Cardiac fibroblast (primary cell): ENCODE results near the gene OGFOD3.

ENCODE experiments used
- DNase-seq, 2 donors: peaks; one replicate each; pipeline versions ENCODE4 v3.0.0 to v3.0.0-alpha.2; 2010; ENCODE audit warnings: low read depth in 2 of 2
- H3K4me3 ChIP-seq, 2 donors: replicated peaks in 1 of 2; 1 replicate in 1 of 2; 2 replicates in 1 of 2; pipeline ENCODE4 v1.5.1; 2011; ENCODE audit warnings: low read depth in 2 of 2, low read length in 2 of 2, mild to moderate bottlenecking in 2 of 2, moderate library complexity in 1 of 2
- TF ChIP-seq, protein P1 (sequence below): IDR thresholded peaks from one replicate; pipeline ENCODE4 v1.5.1; 2011; ENCODE audit warnings: low read depth, mild to moderate bottlenecking, low read length, inconsistent platforms

OGFOD3 gene

DNA sequence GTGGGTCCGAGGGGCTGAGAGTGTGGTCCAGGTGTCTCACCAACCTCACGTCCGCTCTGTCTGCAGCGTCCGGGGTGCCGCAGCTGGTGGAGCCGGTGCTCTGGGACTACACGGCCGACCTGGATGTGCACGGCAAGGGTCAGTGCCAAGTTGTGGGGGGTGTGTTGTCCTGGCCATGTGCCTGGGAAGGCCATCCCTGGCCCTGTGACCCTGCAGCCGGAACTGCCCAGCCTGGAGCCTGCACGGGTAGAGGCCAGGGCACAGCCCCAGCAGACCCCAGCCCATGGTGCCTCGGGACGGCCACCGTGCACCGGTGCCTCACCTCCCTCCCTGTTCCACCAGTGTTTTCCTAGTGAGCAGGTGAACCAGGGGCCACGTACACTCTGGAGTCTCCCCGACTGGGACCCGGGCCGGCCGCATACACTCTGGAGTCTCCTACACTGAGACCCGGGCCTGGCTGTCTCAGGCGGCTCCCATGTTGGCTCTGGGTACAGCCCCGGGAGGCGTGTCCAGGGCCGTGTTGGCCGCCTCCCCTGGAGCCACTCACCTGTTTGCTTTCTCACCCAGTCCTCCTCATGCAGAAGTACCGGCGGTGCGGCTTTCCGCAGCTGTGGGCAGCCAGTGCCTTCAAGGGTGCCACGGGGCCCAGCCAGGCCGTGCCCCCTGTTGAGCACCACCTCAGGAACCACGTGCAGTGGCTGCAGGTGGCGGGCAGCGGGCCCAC, 18.4 kb upstream of the OGFOD3 start:
- TF ChIP-seq, protein P1, sequence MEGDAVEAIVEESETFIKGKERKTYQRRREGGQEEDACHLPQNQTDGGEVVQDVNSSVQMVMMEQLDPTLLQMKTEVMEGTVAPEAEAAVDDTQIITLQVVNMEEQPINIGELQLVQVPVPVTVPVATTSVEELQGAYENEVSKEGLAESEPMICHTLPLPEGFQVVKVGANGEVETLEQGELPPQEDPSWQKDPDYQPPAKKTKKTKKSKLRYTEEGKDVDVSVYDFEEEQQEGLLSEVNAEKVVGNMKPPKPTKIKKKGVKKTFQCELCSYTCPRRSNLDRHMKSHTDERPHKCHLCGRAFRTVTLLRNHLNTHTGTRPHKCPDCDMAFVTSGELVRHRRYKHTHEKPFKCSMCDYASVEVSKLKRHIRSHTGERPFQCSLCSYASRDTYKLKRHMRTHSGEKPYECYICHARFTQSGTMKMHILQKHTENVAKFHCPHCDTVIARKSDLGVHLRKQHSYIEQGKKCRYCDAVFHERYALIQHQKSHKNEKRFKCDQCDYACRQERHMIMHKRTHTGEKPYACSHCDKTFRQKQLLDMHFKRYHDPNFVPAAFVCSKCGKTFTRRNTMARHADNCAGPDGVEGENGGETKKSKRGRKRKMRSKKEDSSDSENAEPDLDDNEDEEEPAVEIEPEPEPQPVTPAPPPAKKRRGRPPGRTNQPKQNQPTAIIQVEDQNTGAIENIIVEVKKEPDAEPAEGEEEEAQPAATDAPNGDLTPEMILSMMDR, result no peak
- DNase-seq, result no peak
- H3K4me3 ChIP-seq, result no peak overlapping the region

DNA sequence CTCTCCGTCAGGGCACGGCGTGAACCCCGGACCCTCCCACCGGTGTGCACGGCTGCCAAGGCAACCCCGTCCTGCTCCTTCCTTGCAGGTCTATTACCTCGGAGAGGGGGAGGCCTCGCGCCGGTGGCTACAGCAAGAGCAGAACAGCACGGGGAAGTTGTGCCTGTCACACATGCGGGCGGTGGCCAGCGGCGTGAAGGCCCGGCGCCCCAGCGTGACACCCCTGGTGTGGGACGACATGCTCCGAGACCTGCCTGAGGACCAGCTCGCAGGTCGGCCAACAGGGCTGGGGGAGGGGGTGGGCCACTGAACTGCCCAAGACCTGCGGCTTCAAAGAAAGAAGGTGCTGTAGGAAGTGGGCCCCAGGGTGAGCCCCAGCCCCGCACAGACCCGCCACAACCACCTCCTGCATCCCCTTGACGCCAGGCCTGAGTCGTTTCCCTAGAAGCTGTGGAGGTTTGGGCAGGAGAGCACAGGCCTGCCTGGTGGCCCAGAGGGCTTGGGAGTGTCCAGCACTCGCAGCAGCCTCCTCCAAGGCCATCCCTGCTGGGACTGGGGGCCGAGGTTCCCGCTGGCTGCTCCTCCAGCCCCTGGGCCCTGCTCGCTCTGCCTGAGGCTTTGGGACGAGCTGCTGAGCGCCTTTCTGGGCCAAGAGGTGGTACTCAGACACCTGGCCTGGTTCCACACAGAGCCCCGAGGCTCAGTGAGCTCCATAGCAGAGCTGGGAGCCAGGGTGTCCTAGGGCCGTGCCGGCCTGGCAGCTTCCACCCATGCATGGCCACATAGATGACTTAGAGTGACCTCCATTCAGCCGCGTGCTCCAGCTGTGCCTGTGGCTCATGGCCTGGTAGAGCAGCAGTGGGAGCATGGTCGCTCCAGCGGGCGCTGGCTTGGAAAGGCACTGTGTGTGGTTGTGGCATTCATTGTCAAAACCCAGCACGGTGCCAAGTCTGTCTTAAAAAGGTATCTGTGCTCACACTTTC, 17.5 kb upstream of the OGFOD3 start:
- no peak overlapping the region for H3K4me3 ChIP-seq
- TF ChIP-seq, protein P1, result no peak
- DNase-seq, result no peak

DNA sequence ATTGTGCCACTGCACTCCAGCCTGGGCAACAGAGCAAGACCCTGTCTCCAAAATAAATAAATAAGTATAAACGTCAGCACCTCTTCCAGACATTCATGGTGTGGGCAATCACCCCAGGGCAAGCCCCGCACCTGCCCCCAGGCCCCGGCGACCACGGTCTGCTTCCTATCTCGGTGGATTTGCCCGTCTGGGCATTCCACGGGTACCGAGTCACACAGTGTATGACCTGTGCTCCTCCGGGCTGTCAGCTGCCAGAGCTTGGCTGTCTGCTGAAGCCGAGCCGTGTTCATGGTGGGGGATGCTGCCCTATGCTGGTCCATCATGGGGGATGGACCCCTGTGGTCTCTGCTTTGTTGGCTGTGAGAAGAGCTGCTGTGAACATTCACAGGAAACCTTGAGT, 16.7 kb upstream of the OGFOD3 start:
- no peak overlapping the region for H3K4me3 ChIP-seq
- TF ChIP-seq, protein P1, result no peak
- DNase-seq, result no peak

DNA sequence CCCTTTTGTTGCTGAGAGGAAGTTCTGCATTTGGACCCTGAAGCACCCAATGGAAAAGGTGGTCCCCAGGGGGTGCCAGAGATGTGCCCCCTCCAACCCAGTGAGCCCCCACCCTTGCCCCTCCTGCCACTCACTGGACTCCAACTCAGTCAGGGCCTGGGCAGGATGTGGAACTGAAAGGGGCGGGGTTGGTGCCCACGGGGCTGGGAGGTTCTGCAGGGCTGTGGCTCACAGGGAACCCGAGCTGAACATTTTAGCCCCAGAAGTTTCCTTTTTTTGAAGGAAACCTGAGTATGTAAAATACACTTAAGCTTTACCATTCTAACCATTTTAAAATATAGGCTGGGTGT, 15.8 kb upstream of the OGFOD3 start:
- no peak for DNase-seq
- TF ChIP-seq, protein P1, result no peak
- H3K4me3 ChIP-seq, result no peak overlapping the region

DNA sequence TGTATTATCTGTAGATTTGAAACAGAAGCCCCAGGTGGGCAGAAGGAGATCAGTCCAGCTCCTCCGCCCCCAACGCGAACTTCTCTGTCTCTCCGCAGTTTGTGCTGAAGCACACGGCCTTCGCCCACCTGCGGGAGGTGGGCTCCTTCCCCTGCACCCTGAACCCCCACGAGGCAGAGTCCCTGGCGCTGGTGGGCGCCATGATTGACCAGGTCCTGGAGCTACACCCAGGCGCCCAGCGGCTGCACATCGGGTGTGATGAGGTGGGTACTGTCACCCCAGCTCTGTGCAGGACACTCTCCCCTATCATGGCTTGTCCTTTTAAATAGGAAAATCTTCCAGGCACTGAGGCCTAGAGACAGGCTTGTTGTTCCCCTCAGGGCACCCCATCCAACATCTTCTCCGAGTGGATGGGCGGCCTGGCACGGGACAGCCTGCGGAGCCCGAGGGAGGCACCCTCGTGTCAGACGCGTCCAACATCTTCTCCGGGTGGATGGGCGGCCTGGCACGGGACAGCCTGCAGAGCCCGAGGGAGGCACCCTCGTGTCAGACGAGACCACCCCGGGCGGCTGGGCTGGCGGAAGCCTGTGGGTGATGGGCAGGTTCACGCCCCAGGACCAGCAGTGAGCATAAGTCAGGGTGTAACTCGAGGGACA, 15.3 kb upstream of the OGFOD3 start:
- TF ChIP-seq, protein P1, result no peak
- H3K4me3 ChIP-seq, result no peak overlapping the region
- no peak for DNase-seq

DNA sequence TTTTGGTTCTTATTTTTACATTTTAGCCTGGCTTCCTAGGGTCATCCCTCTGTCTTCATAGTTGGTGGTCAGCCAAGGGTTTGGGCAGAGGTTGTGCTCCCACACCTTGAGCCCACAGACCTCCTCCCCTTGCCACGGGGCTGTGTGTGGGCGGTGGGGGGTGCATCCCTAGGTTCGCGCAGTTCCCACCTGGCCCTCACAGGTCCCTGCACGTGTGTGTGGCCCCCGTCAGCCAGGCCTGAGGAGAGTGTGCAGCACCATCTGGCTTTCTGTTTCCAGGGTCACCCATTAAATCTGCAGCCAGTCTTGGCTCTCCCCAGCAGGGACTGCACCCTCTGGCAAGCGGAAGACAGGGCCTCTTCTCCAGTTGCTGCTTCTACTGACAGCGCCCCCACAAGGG, 13.6 kb upstream of the OGFOD3 start:
- DNase-seq, result no peak
- TF ChIP-seq, protein P1, result no peak
- no peak overlapping the region for H3K4me3 ChIP-seq
